ENCODE results near the gene DYDC1.

- TF ChIP-seq CTCF (IDR thresholded peaks at IDR 0.05; ENCODE audit: low read depth, low read length, poor library complexity, severe bottlenecking) (peak; percentile 69), EZH2phosphoT487 (IDR thresholded peaks at IDR 0.05; ENCODE audit: borderline replicate concordance, low read length) (no peak)
Measured at GRCh38 chr10:80382989-80383388, 26.4 kb upstream of the DYDC1 start.
